Adrenal gland (tissue), 5 donors: ENCODE results near the gene GRHPR.

Source experiments
- POLR2A ChIP-seq, 2 donors: fragments of 450-650 bp; IDR thresholded peaks; one replicate each; pipeline ENCODE4 v1.6.1; 2017; ENCODE audit warnings: antibody characterized with exemption in 2 of 2, mild to moderate bottlenecking in 2 of 2, moderate library complexity in 1 of 2
- TF ChIP-seq, protein P1 (sequence below), 6 experiments: fragments of 450-650 bp in 4 of 6; fragments of 200-600 bp in 2 of 6; sonication (generic) in 1 of 6; IDR thresholded peaks; 1 replicate in 5 of 6; 2 replicates in 1 of 6; pipeline versions ENCODE4 v1.5.1 to v1.8.0; 2016 to 2021; ENCODE audit warnings: antibody characterized with exemption in 6 of 6, mild to moderate bottlenecking in 2 of 6, moderate library complexity in 1 of 6
- donor health status: DM: no; HTN: no; CAD: no.

DNA sequence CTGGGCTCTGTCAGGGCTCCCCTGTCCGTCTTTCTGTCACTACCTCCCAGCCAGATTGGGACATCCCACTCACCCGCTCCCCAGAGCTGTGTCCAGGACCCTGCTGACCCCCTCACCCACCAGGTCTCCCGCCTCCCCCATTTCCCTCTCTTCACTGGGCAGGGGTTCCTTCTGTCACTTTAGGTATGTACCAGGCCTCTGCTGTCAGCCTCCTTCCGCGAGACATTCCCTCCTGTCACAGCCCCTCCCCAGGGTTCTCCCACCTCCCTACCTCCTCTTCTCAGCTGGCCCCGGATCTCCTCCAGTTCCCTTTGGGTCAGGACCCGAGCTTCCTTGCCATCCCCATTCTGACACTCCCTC lies 63.7 kb downstream of the GRHPR start:
- no peak for TF ChIP-seq POLR2A (IDR thresholded peaks at IDR 0.05)
- TF ChIP-seq, protein P1, sequence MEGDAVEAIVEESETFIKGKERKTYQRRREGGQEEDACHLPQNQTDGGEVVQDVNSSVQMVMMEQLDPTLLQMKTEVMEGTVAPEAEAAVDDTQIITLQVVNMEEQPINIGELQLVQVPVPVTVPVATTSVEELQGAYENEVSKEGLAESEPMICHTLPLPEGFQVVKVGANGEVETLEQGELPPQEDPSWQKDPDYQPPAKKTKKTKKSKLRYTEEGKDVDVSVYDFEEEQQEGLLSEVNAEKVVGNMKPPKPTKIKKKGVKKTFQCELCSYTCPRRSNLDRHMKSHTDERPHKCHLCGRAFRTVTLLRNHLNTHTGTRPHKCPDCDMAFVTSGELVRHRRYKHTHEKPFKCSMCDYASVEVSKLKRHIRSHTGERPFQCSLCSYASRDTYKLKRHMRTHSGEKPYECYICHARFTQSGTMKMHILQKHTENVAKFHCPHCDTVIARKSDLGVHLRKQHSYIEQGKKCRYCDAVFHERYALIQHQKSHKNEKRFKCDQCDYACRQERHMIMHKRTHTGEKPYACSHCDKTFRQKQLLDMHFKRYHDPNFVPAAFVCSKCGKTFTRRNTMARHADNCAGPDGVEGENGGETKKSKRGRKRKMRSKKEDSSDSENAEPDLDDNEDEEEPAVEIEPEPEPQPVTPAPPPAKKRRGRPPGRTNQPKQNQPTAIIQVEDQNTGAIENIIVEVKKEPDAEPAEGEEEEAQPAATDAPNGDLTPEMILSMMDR (IDR thresholded peaks at IDR 0.05): no peak
